Neuronal stem cell (in vitro differentiated cells): ENCODE results near the gene SCT.

Experiments
- DNase-seq: peaks from one replicate; pipeline ENCODE4 v3.0.0-alpha.2; 2013; ENCODE audit warnings: low spot score
- H2AFZ ChIP-seq: one replicate; pipeline ENCODE4 v1.6.1; 2013; ENCODE audit warnings: mild to moderate bottlenecking, low read length, inconsistent platforms
- H2AK5ac ChIP-seq: 2 replicates; pipeline ENCODE4 v1.6.1; 2013; ENCODE audit warnings: low read depth, mild to moderate bottlenecking, inconsistent platforms, low read length, moderate library complexity, mixed read lengths
- H2BK120ac ChIP-seq: 2 replicates; pipeline ENCODE4 v1.6.1; 2013; ENCODE audit warnings: low read depth, mild to moderate bottlenecking, inconsistent platforms, low read length, moderate library complexity, mixed read lengths
- H2BK12ac ChIP-seq: one replicate; pipeline ENCODE4 v1.6.1; 2013; ENCODE audit warnings: low read length, inconsistent platforms
- H2BK15ac ChIP-seq: 2 replicates; pipeline ENCODE4 v1.6.1; 2013; ENCODE audit warnings: mild to moderate bottlenecking, low read length, inconsistent platforms, mixed read lengths
- H2BK5ac ChIP-seq: one replicate; pipeline ENCODE4 v1.6.1; 2013; ENCODE audit warnings: inconsistent platforms, mild to moderate bottlenecking, low read length, moderate library complexity
- H3K14ac ChIP-seq: one replicate; pipeline ENCODE4 v1.6.1; 2013; ENCODE audit warnings: low read length, inconsistent platforms
- H3K18ac ChIP-seq: 2 replicates; pipeline ENCODE4 v1.6.1; 2013; ENCODE audit warnings: low read length, inconsistent platforms
- H3K23ac ChIP-seq: 2 replicates; pipeline ENCODE4 v1.6.1; 2013; ENCODE audit warnings: low read depth, mild to moderate bottlenecking, mixed read lengths, low read length, inconsistent platforms; ENCODE audit not compliant: poor library complexity
- H3K27ac ChIP-seq: replicated peaks from 3 replicates; pipeline ENCODE4 v1.5.1; 2013; ENCODE audit warnings: low read length, inconsistent platforms
- H3K27me3 ChIP-seq, 3 experiments: 2 replicates each; pipeline ENCODE4 v1.6.1; 2013; ENCODE audit warnings: low read length in 3 of 3, mild to moderate bottlenecking in 2 of 3, inconsistent platforms in 1 of 3, low read depth in 1 of 3, mixed read lengths in 1 of 3, moderate library complexity in 1 of 3; ENCODE audit not compliant: control insufficient read depth in 3 of 3, insufficient read depth in 3 of 3
- H3K36me3 ChIP-seq, 2 donors: replicated peaks in 1 of 2; 2 replicates each; pipeline ENCODE4 v1.6.1; 2013; ENCODE audit warnings: low read length in 2 of 2; ENCODE audit not compliant: control insufficient read depth in 2 of 2, insufficient read depth in 2 of 2
- H3K4ac ChIP-seq: 2 replicates; pipeline ENCODE4 v1.6.1; 2013; ENCODE audit warnings: inconsistent platforms, mild to moderate bottlenecking, low read length, moderate library complexity
- H3K4me1 ChIP-seq, 2 donors: 1 replicate in 1 of 2; 2 replicates in 1 of 2; pipeline ENCODE4 v1.6.1; 2013; ENCODE audit warnings: low read length in 2 of 2, low read depth in 1 of 2; ENCODE audit not compliant: control insufficient read depth in 2 of 2, insufficient read depth in 1 of 2
- H3K4me2 ChIP-seq: one replicate; pipeline ENCODE4 v1.6.1; 2013; ENCODE audit warnings: mild to moderate bottlenecking, low read length, inconsistent platforms; ENCODE audit not compliant: insufficient read depth, poor library complexity, severe bottlenecking
- H3K4me3 ChIP-seq, 2 donors: 2 replicates each; pipeline ENCODE4 v1.5.1; 2013; ENCODE audit warnings: low read length in 2 of 2, mild to moderate bottlenecking in 2 of 2, inconsistent platforms in 1 of 2, moderate library complexity in 1 of 2
- H3K79me1 ChIP-seq: one replicate; pipeline ENCODE4 v1.6.1; 2013; ENCODE audit warnings: low read depth, mild to moderate bottlenecking, inconsistent platforms, low read length, moderate library complexity
- H3K9ac ChIP-seq: one replicate; pipeline ENCODE4 v1.6.1; 2013; ENCODE audit warnings: mild to moderate bottlenecking, low read depth, low read length, inconsistent platforms; ENCODE audit not compliant: poor library complexity
- H3K9me3 ChIP-seq, 2 donors: replicated peaks in 1 of 2; 2 replicates each; pipeline versions ENCODE3 to v1.6.1; 2013; ENCODE audit warnings: low read length in 2 of 2, mild to moderate bottlenecking in 2 of 2, inconsistent platforms in 1 of 2, low read depth in 1 of 2, mixed read lengths in 1 of 2, moderate library complexity in 1 of 2; ENCODE audit not compliant: control insufficient read depth in 2 of 2, insufficient read depth in 1 of 2
- H4K8ac ChIP-seq: one replicate; pipeline ENCODE4 v1.6.1; 2013; ENCODE audit warnings: low read depth, mild to moderate bottlenecking, inconsistent platforms, low read length, moderate library complexity
- H4K91ac ChIP-seq: one replicate; pipeline ENCODE4 v1.6.1; 2013; ENCODE audit warnings: low read length, low read depth, mild to moderate bottlenecking, inconsistent platforms; ENCODE audit not compliant: poor library complexity
- WGBS, 2 donors: extraction: QIAGEN DNeasy Blood & Tissue Kit; methylation state at CpG; one replicate each; pipeline ENCODE4 v1.1.7; 2013; ENCODE audit warnings: missing lambda C conversion rate in 2 of 2, mixed read lengths in 1 of 2; ENCODE audit not compliant: insufficient read length in 2 of 2, insufficient replicate concordance in 1 of 2; ENCODE audit errors: extremely low coverage in 2 of 2; 5-methylcytosine and 5-hydroxymethylcytosine counted together

SCT gene

DNA sequence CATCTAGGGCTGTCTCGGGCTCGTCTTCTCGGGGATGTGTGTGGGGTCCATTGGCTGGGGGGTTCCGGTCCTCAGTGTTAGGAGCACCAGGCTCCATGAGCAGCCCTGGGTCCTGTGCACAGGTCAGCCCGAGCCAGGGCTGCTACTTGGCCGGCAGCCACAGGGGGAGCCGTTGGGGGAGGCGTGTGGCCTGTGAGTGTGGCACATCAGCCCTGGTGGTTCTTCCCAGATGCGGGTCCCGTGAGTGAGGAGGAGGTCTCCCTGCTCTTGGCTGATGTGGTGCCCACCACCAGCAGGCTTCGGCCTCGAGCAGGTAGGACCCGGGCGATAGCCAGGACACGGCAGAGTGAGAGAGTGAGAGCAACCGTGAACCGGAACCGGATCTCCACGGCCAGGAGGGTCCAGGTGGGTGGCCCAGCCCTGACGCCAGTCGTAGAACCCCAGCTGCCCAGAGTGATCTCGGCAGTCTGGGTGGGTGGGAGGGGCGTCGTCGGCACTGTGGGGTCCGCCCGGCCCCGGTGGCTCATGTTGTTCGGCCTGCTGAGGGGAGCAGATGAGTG is 29.7 kb downstream of the SCT start:
- Histone ChIP-seq H3K18ac (no peak overlapping the region), H3K23ac (peak overlapping the region; percentile 1), H3K79me1 (peaks cover 8% of the 10 kb centered on the region), H2AFZ (no peak overlapping the region), H2BK120ac (no peak overlapping the region), H3K4me2 (no peak overlapping the region), H3K14ac (no peak overlapping the region), H3K9ac (no peak overlapping the region), H3K4me1 (no peaks in the 10 kb centered on the region), H2BK12ac (no peak overlapping the region), H2BK15ac (no peak overlapping the region), H4K8ac (no peak overlapping the region), H3K9me3 (no peaks in the 10 kb centered on the region), H3K27me3 (no peaks in the 10 kb centered on the region), H3K4me3 (no peak overlapping the region), H3K4ac (no peak overlapping the region), H4K91ac (no peak overlapping the region), H2BK5ac (peak overlapping the region; percentile 88), H3K27ac (no peak overlapping the region), H3K36me3 (peaks cover 63 to 95% of the 10 kb centered on the region in 2 donors), H2AK5ac (no peak overlapping the region)
- no peak for DNase-seq
- no CpG with 5 or more reads among the region's 29 CpGs for WGBS, 2 donors

- no peak overlapping the region for H3K4ac ChIP-seq
- no peak overlapping the region for H3K9ac ChIP-seq
- no peaks in the 10 kb centered on the region for H3K9me3 ChIP-seq
Observed at GRCh38 chr11:596374-596773, 30.6 kb downstream of the SCT start.

GRCh38 chr11:595400-595799 is 31.6 kb downstream of the SCT start:
- Histone ChIP-seq H2BK15ac (no peak overlapping the region), H2BK12ac (no peak overlapping the region), H3K4me1 (no peaks in the 10 kb centered on the region), H3K9me3 (no peaks in the 10 kb centered on the region), H2BK5ac (no peak overlapping the region), H3K18ac (peak overlapping the region; percentile 8), H3K14ac (peak overlapping the region; percentile 8), H3K4ac (peak overlapping the region; percentile 66), H2BK120ac (no peak overlapping the region), H3K27ac (no peak overlapping the region), H3K27me3 (no peaks in the 10 kb centered on the region), H3K4me2 (no peak overlapping the region), H4K8ac (no peak overlapping the region), H3K4me3 (no peak overlapping the region), H3K36me3 (peaks cover 60 to 96% of the 10 kb centered on the region in 2 donors), H4K91ac (no peak overlapping the region), H2AFZ (no peak overlapping the region), H3K9ac (peak overlapping the region; percentile 12), H2AK5ac (no peak overlapping the region), H3K23ac (peak overlapping the region; percentile 55), H3K79me1 (peaks cover 6% of the 10 kb centered on the region)
- no CpG with 5 or more reads among the region's 10 CpGs for WGBS, 2 donors
- DNase-seq, result no peak

More at GRCh38 chr11:596374-596773, 30.6 kb downstream of the SCT start:
- H3K23ac ChIP-seq, result no peak overlapping the region
- no peak overlapping the region for H4K91ac ChIP-seq
- H2BK15ac ChIP-seq, result no peak overlapping the region
- H3K4me3 ChIP-seq, result no peak overlapping the region
- H3K14ac ChIP-seq, result no peak overlapping the region
- no peak overlapping the region for H3K4me2 ChIP-seq
- H3K18ac ChIP-seq, result no peak overlapping the region
- H2BK5ac ChIP-seq, result no peak overlapping the region
- H2AK5ac ChIP-seq, result no peak overlapping the region
- no peak overlapping the region for H2AFZ ChIP-seq
- DNase-seq, result no peak
- whole genome bisulfite sequencing, 2 donors, result no CpG with 5 or more reads among the region's 10 CpGs
- peaks cover 60 to 92% of the 10 kb centered on the region in 2 donors for H3K36me3 ChIP-seq
- H3K79me1 ChIP-seq, result peaks cover 6% of the 10 kb centered on the region
- no peaks in the 10 kb centered on the region for H3K4me1 ChIP-seq
- no peak overlapping the region for H2BK120ac ChIP-seq
- no peak overlapping the region for H2BK12ac ChIP-seq
- no peaks in the 10 kb centered on the region for H3K27me3 ChIP-seq
- no peak overlapping the region for H4K8ac ChIP-seq
- H3K27ac ChIP-seq, result no peak overlapping the region

DNA sequence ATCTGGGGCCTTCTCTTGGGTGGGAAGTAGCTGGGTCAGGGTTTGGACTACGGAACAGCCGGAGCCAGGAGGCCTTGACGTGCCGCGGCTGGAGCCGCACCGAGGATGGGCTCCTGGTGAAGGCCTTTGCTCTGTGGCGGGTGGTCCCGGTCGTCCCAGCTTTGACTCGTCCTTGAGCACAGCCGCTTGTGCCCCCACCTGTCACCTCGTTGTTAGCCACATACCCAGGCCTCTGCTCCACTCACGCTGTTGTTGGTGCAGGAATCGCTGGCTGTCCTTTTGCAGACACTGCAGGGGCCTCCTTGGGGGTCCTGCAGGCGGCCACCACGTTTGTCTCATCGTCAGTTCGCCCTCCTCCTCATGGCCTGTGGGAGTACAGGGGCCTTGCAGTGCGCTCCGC is 33.6 kb downstream of the SCT start:
- no peak overlapping the region for H3K9ac ChIP-seq

More for the DNA sequence above, 33.6 kb downstream of the SCT start:
- Histone ChIP-seq H2BK12ac (no peak overlapping the region), H3K23ac (no peak overlapping the region), H3K36me3 (peaks cover 61 to 97% of the 10 kb centered on the region in 2 donors), H3K4me3 (no peak overlapping the region), H2BK15ac (no peak overlapping the region), H2BK5ac (no peak overlapping the region), H3K27me3 (no peaks in the 10 kb centered on the region), H3K4me2 (no peak overlapping the region), H3K18ac (no peak overlapping the region), H2AK5ac (no peak overlapping the region), H3K4ac (no peak overlapping the region), H2BK120ac (no peak overlapping the region), H4K91ac (no peak overlapping the region), H3K14ac (no peak overlapping the region), H3K79me1 (peaks cover 4% of the 10 kb centered on the region), H2AFZ (no peak overlapping the region), H4K8ac (no peak overlapping the region), H3K27ac (no peak overlapping the region), H3K4me1 (no peaks in the 10 kb centered on the region), H3K9me3 (no peaks in the 10 kb centered on the region)
- no CpG with 5 or more reads among the region's 21 CpGs for WGBS, 2 donors
- no peak for DNase-seq
